Activated naive CD8-positive, alpha-beta T cell treated with anti-CD3 and anti-CD28 coated beads for 36 hours (primary cell): ENCODE data around the gene RBM44. TPM values are rescaled to one million over a fixed set of nuclear protein-coding genes. Genes with fewer than 3 reads are reported as not detected.
"Not testable (repeated sequence)": the region's sequence is repeated elsewhere in the genome, so short reads cannot be mapped to it uniquely, and the experiment has no call there.

ENCODE experiments used
- DNase-seq: peaks from one replicate; pipeline ENCODE4 v3.0.0; 2021
- H3K27ac Mint-ChIP-seq: one replicate; pipeline ENCODE4 v1.8.0; 2022; ENCODE audit warnings: mild to moderate bottlenecking, moderate library complexity, mixed read lengths
- H3K27me3 Mint-ChIP-seq: one replicate; pipeline ENCODE4 v1.8.0; 2022; ENCODE audit warnings: mild to moderate bottlenecking, mixed read lengths
- H3K36me3 Mint-ChIP-seq: one replicate; pipeline ENCODE4 v1.8.0; 2021; ENCODE audit warnings: mild to moderate bottlenecking, mixed read lengths
- H3K4me1 Mint-ChIP-seq: one replicate; pipeline ENCODE4 v1.8.0; 2021; ENCODE audit warnings: mixed read lengths
- H3K4me3 Mint-ChIP-seq: one replicate; pipeline ENCODE4 v1.8.0; 2022; ENCODE audit warnings: mild to moderate bottlenecking, moderate library complexity, mixed read lengths
- H3K9me3 Mint-ChIP-seq: one replicate; pipeline ENCODE4 v1.8.0; 2022; ENCODE audit warnings: mixed read lengths
- total RNA-seq, 2 experiments: library from RNA; stranded (reverse); gene quantifications; one replicate each; pipeline ENCODE4 v1.2.3, GENCODE V29; 2021

RBM44 gene
- total RNA-seq: under 1 TPM; 0.46 to 0.47 TPM

GRCh38 chr2:237798236-237799059 lies at the start of gene RBM44:
RBM44 (plus strand) TSS chr2:237798779; CDS start chr2:237813610, 14,831 bp downstream.
- Mint-ChIP-seq H3K27ac (no peak within 1 kb of the TSS), H3K27me3 (no peaks in the 10 kb centered on the region), H3K4me3 (no peak within 1 kb of the TSS), H3K36me3 (peaks cover 3% of the 10 kb centered on the region), H3K4me1 (peaks cover 3% of the 10 kb centered on the region), H3K9me3 (peaks cover 5% of the 10 kb centered on the region)
- DNase-seq: no peak

GRCh38 chr2:237749002-237749401 lies 49.6 kb upstream of the RBM44 start:
- H3K4me1 Mint-ChIP-seq: peaks cover 24% of the 10 kb centered on the region
- H3K4me3 Mint-ChIP-seq: no peak overlapping the region
- H3K27ac Mint-ChIP-seq: no peak overlapping the region
- peaks cover 38% of the 10 kb centered on the region for H3K36me3 Mint-ChIP-seq
- H3K27me3 Mint-ChIP-seq: no peaks in the 10 kb centered on the region
- DNase-seq: no peak
- no peaks in the 10 kb centered on the region for H3K9me3 Mint-ChIP-seq

- Mint-ChIP-seq H3K4me1 (peaks cover 20% of the 10 kb centered on the region), H3K27ac (no peak overlapping the region), H3K27me3 (no peaks in the 10 kb centered on the region), H3K4me3 (no peak overlapping the region), H3K36me3 (peaks cover 43% of the 10 kb centered on the region), H3K9me3 (no peaks in the 10 kb centered on the region)
- DNase-seq: no peak
Measured at GRCh38 chr2:237749961-237750360, 48.6 kb upstream of the RBM44 start.

DNA sequence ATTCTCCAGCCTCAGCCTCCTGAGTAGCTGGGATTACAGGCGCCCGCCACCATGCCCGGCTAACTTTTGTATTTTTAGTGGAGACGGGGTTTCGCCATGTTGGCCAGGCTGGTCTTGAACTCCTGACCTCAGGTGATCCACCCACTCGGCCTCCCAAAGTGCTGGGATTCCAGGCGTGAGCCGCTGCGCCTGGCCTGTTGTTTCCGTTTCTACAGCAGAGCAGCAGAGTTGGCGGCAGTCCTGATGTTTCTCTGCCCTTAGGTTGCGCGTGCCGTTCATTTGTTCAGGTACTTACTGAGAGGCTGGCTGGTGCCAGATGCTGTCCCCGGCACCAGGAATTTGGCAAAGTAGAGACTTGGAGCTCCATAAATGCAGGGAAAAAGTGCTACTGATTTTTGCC lies 48.1 kb upstream of the RBM44 start:
- Mint-ChIP-seq H3K4me1 (peaks cover 18% of the 10 kb centered on the region), H3K36me3 (peaks cover 43% of the 10 kb centered on the region)
- not testable (repeated sequence) for H3K4me3 Mint-ChIP-seq, H3K9me3 Mint-ChIP-seq, DNase-seq, H3K27me3 Mint-ChIP-seq, H3K27ac Mint-ChIP-seq

DNA sequence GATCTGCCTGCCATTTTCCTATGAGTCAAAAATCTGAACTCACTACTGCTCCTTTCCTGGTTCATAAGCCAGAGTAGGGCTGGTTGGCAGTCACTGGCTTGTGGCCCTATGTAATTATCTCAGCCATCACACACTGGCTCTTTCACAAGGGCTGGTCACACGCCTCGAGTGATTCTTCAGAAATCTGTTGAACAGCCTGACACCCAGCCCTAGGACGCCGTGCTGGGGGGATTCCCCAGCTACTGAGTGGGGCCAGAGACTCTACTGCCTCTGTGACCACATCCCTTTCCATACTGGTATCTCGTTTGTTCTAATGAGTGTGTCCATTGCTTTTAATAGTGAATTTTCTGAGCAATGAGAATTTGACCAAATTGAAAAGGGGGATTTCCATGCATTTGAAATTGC lies 45.8 kb upstream of the RBM44 start:
- Mint-ChIP-seq H3K36me3 (peaks cover 52% of the 10 kb centered on the region), H3K27ac (peak overlapping the region; percentile 89), H3K9me3 (no peaks in the 10 kb centered on the region), H3K4me3 (peak overlapping the region; percentile 40), H3K27me3 (no peaks in the 10 kb centered on the region), H3K4me1 (peaks cover 18% of the 10 kb centered on the region)
- DNase-seq: peak; percentile 64

DNA sequence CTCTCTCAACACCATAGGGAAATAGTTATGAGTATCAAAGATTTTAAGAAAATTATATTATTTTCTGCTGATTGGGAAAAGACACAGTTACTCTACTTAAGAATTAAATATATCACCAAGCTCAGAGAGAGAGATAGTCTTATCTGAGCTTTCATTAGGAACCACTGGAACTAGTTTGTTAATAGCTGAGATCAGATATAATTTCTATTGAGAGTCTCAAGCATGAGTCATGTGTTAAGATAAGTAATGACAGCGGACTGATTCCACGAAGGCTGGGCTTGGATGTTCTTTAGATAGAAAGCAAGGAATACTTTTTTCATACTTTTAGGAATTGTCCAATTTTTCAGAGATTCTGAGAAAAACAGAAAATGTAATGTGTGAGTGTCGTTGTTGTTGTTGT lies 44.4 kb upstream of the RBM44 start:
- Mint-ChIP-seq H3K4me3 (no peak overlapping the region), H3K36me3 (peaks cover 48% of the 10 kb centered on the region), H3K9me3 (no peaks in the 10 kb centered on the region), H3K27ac (no peak overlapping the region), H3K4me1 (peaks cover 18% of the 10 kb centered on the region), H3K27me3 (no peaks in the 10 kb centered on the region)
- DNase-seq: no peak

- Mint-ChIP-seq H3K27ac (no peak overlapping the region), H3K4me3 (no peak overlapping the region), H3K27me3 (no peaks in the 10 kb centered on the region), H3K36me3 (peaks cover 46% of the 10 kb centered on the region), H3K4me1 (peaks cover 18% of the 10 kb centered on the region), H3K9me3 (no peaks in the 10 kb centered on the region)
- no peak for DNase-seq
Measured at GRCh38 chr2:237754626-237755248, 43.8 kb upstream of the RBM44 start.

GRCh38 chr2:237757616-237758015 lies 41.0 kb upstream of the RBM44 start:
- DNase-seq: no peak
- Mint-ChIP-seq H3K36me3 (peaks cover 41% of the 10 kb centered on the region), H3K9me3 (no peaks in the 10 kb centered on the region), H3K4me1 (peaks cover 8% of the 10 kb centered on the region), H3K27ac (no peak overlapping the region), H3K4me3 (no peak overlapping the region), H3K27me3 (no peaks in the 10 kb centered on the region)

DNA sequence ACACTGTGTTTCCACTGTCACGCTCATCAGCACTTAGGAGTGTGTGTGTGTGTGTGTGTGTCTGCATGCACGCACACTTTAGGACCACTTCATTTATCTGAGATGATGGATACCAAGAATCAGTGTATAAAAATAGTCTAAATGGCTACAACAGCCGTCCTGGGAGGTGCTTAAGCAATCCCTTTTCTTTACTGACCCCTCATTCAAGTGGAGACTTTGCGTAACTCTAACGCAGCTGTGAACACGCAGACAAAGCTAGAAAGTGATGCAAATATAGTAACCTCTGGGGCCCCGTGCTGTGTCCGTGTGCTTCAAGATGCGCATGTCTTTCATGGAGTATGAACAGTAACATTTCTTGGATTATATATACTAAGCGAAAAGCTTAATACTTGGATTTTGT lies 40.4 kb upstream of the RBM44 start:
- H3K9me3 Mint-ChIP-seq: no peaks in the 10 kb centered on the region
- DNase-seq: no peak
- H3K27me3 Mint-ChIP-seq: no peaks in the 10 kb centered on the region
- H3K4me3 Mint-ChIP-seq: no peak overlapping the region
- peaks cover 2% of the 10 kb centered on the region for H3K4me1 Mint-ChIP-seq
- no peak overlapping the region for H3K27ac Mint-ChIP-seq
- H3K36me3 Mint-ChIP-seq: peaks cover 41% of the 10 kb centered on the region

- Mint-ChIP-seq H3K27me3 (no peaks in the 10 kb centered on the region), H3K36me3 (peaks cover 39% of the 10 kb centered on the region), H3K4me3 (no peak overlapping the region), H3K9me3 (no peaks in the 10 kb centered on the region), H3K27ac (no peak overlapping the region), H3K4me1 (no peaks in the 10 kb centered on the region)
- DNase-seq: no peak
Measured at GRCh38 chr2:237759176-237759575, 39.4 kb upstream of the RBM44 start.

DNA sequence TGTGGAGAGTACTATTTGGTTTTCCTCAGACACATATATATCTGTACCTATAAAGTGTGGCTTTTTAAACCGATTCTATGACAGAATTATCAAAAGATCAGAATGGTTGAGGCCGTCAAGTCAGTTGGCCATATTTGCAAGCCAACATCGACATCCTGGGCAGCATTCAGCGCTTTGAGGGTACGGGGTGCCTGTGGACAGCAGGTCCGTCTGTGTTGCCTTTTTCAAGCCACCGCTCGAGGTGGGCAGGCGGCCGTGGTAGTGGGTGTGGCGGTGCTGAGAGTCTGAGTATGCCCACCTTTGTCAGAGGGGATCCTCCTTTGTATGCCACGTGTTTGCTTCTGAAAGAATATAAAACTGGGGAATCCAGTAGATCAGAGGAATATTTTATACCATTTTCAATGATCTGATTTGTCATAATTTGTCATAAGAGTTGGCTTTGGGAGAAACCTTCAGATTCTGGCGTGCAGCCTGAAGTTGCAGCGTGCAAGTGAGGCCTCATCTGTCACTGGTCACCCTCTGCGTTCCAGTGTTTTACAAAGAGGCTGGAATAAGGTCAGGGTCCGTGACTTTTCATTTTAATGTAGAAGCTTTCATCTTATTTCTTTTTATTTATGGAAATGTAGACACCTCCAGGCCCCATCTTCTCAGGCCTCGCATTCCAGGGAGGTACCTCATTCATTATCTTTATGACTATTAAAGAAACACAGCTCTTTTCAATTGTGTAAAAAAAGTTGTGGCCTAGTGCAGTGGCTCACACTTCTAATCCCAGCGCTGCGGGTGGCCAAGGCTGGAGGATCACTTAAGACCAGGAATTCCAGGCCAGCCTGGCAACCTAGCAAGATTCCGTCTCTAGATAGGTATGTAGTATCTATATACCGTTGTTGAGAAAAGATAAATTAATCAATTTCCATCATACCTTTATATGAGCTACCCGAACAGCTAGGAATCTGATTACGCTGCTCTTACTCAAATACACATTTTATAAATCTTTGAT lies 37.8 kb upstream of the RBM44 start:
- H3K4me1 Mint-ChIP-seq: no peaks in the 10 kb centered on the region
- no peak overlapping the region for H3K4me3 Mint-ChIP-seq
- H3K9me3 Mint-ChIP-seq: no peaks in the 10 kb centered on the region
- no peak overlapping the region for H3K27ac Mint-ChIP-seq
- peaks cover 31% of the 10 kb centered on the region for H3K36me3 Mint-ChIP-seq
- no peak for DNase-seq
- H3K27me3 Mint-ChIP-seq: no peaks in the 10 kb centered on the region

GRCh38 chr2:237762291-237763182 lies 36.0 kb upstream of the RBM44 start:
- H3K4me3 Mint-ChIP-seq, DNase-seq, H3K4me1 Mint-ChIP-seq, H3K9me3 Mint-ChIP-seq, H3K27me3 Mint-ChIP-seq: not testable (repeated sequence)
- Mint-ChIP-seq H3K36me3 (peaks cover 22% of the 10 kb centered on the region), H3K27ac (peak overlapping the region; percentile 66)

GRCh38 chr2:237763812-237764211 lies 34.8 kb upstream of the RBM44 start:
- no peak overlapping the region for H3K27ac Mint-ChIP-seq
- H3K4me1 Mint-ChIP-seq: no peaks in the 10 kb centered on the region
- peaks cover 22% of the 10 kb centered on the region for H3K36me3 Mint-ChIP-seq
- no peaks in the 10 kb centered on the region for H3K9me3 Mint-ChIP-seq
- DNase-seq: no peak
- no peak overlapping the region for H3K4me3 Mint-ChIP-seq
- no peaks in the 10 kb centered on the region for H3K27me3 Mint-ChIP-seq

GRCh38 chr2:237765122-237765521 lies 33.5 kb upstream of the RBM44 start:
- H3K9me3 Mint-ChIP-seq, DNase-seq: not testable (repeated sequence)
- H3K36me3 Mint-ChIP-seq: peaks cover 20% of the 10 kb centered on the region

More at GRCh38 chr2:237765122-237765521, 33.5 kb upstream of the RBM44 start:
- not testable (repeated sequence) for H3K4me1 Mint-ChIP-seq, H3K27ac Mint-ChIP-seq, H3K4me3 Mint-ChIP-seq, H3K27me3 Mint-ChIP-seq
